Heart left ventricle (tissue), 13 donors: ENCODE results near the gene GFI1B.

Source experiments
- CTCF ChIP-seq, 12 donors: fragments of 200-600 bp; sonication (generic) in 4 of 12; IDR thresholded peaks; one replicate each; pipeline versions ENCODE4 v1.5.0 to v1.8.0; 2018 to 2022; ENCODE audit warnings: antibody characterized with exemption in 12 of 12, mild to moderate bottlenecking in 5 of 12
- POLR2A ChIP-seq, 2 donors: fragments of 450-650 bp; IDR thresholded peaks; one replicate each; pipeline ENCODE4 v1.6.1; 2017; ENCODE audit warnings: antibody characterized with exemption in 2 of 2, mild to moderate bottlenecking in 2 of 2, moderate library complexity in 2 of 2
- donor health status: ischemic (EF 13 %, LVEDD 7.1; RV severe dilation, severe dysfunction).
- donor health status: DM: no; HTN: yes; CAD: no.
- donor health status: DM: no; HTN: no; CAD: no.
- donor health status: ischemic (EF 25% LVEDD 6.9; RV normal size, moderate dysfunction).
- donor health status: ischemic (EF 25% LVEDD 5.7; RV mildly dilated, moderate dysfunction).
- donor health status: ischemic (EF 35%, LVEDD 5.7; RV mildly dilated, moderate dysfunction).
- donor health status: nonischemic (EF 11% LVEDD 7.7; RV severe dilation, severe dysfunction).
- donor health status: DM: yes; HTN: yes; CAD: no.
- donor health status: PGD.
- donor health status: ischemic (EF 29% LVEDD 5.4; RV normal size, mild dysfunction).
- donor health status: nonischemic (EF 23%, LVEDD 6.1; RV moderate dilation, normal function).

- TF ChIP-seq CTCF (IDR thresholded peaks at IDR 0.05): no peak
- no peak for TF ChIP-seq POLR2A (IDR thresholded peaks at IDR 0.05)
Observed at GRCh38 chr9:133037775-133038515, 59.5 kb downstream of the GFI1B start.
